GM10266 (cell line): ENCODE data around the gene KIAA1671.
A peak's percentile ranks its signal among the peaks of the same experiment; 100 is the strongest.
"Not testable (repeated sequence)": the region's sequence is repeated elsewhere in the genome, so short reads cannot be mapped to it uniquely, and the experiment has no call there.

Experiments
- DNase-seq: peaks from one replicate; pipeline ENCODE4 v3.0.0; 2012; ENCODE audit errors: extremely low spot score
- TF ChIP-seq, protein P1 (sequence below): IDR thresholded peaks from 2 replicates; pipeline ENCODE4 v1.5.1; 2012; ENCODE audit warnings: mild to moderate bottlenecking, low read depth; ENCODE audit not compliant: control insufficient read depth, insufficient read depth; ENCODE audit errors: missing control alignments

KIAA1671 gene

DNA sequence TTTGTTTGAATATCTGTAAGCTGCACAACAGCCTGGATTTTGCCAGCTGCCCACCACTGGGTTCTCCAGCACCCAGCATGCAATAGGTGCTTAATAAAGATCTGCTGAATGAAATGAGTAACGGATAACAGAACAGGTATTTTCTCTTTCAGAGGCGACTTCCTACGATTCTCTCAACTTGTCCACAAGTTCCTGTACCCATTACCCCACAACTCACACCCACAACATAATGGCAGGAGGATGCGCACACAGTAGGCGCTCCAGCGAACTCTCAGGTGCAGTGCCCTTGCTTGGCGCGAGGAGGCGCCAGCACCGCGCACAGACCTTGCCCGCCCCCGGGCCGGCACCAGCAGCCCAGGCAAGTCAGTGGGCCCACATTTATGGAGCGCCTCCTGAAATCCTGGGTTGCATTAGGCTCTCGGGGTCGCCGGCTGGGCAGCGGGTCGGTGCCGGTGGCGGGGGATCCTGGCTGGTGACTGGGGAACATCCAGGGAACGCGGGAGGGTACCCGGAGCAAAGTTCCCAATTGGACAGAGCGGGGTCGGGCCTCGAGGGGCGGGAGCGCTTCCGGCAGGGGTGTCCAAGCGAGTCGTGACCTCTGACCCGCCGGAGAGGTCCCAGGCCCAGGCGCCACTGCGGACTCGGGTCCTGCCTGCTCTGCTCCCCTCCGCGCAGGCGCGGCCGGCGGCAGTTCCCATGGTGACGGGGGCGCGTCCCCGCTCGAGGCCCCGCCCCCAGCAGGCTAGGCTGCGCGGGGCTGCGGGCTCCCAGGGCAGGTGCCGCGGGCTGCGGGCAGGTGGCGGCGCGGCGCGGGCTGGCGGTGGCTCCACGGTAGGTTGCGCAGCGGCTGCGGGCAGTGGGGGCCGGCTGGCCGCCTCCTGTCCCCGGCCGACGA is at the start of gene KIAA1671:
Gene KIAA1671, plus strand, starts transcription at position 775 of the 895 bp plus-strand sequence. CDS start 75,284 bp downstream, outside the sequence.
- peak; percentile 94 for DNase-seq

DNA sequence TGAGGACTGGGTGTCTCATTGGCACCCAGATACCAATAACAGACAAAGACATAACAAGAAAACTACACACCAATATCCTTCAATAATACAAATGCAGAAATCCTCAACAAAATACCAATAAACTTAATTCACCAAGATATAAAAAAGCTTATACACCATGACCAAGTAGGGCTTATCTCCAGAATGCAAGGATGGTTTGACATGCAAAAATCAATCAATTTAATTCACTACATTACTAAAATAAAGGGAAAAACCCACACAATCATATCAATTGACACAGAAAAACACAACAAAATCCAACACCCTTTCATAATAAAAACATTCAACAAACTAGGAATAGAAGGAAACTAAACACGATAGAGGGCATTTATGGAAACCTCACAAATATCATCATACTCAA is 46.6 kb upstream of the KIAA1671 start:
- TF ChIP-seq, protein P1, sequence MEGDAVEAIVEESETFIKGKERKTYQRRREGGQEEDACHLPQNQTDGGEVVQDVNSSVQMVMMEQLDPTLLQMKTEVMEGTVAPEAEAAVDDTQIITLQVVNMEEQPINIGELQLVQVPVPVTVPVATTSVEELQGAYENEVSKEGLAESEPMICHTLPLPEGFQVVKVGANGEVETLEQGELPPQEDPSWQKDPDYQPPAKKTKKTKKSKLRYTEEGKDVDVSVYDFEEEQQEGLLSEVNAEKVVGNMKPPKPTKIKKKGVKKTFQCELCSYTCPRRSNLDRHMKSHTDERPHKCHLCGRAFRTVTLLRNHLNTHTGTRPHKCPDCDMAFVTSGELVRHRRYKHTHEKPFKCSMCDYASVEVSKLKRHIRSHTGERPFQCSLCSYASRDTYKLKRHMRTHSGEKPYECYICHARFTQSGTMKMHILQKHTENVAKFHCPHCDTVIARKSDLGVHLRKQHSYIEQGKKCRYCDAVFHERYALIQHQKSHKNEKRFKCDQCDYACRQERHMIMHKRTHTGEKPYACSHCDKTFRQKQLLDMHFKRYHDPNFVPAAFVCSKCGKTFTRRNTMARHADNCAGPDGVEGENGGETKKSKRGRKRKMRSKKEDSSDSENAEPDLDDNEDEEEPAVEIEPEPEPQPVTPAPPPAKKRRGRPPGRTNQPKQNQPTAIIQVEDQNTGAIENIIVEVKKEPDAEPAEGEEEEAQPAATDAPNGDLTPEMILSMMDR: no peak
- DNase-seq: no peak

More for the DNA sequence above, at the start of gene KIAA1671:
- TF ChIP-seq, protein P1: peak; percentile 73

GRCh38 chr22:24907101-24907500 is 45.4 kb upstream of the KIAA1671 start:
- not testable (repeated sequence) for DNase-seq

DNA sequence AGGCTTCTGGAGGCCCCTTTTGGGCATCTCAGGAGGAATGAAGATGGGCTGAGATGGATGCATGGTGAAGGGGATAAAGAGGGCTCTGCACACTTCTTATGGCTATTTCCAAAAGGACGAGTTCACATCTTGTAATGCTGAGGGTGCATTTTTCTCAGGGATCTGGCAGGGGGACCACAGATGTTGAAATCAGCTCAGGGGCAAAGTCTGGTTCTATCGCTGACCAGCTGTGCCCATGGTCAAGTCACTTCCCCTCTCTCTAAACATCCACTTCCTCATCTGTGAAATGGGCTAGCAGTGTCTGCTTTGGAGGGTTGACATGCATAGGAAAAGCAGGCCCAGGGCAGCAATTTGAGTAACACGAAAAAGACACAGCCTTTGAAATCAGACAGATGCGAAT is 32.5 kb upstream of the KIAA1671 start:
- TF ChIP-seq, protein P1: no peak
- no peak for DNase-seq

GRCh38 chr22:24925586-24926427 is 26.7 kb upstream of the KIAA1671 start:
- TF ChIP-seq, protein P1: no peak
- no peak for DNase-seq

DNA sequence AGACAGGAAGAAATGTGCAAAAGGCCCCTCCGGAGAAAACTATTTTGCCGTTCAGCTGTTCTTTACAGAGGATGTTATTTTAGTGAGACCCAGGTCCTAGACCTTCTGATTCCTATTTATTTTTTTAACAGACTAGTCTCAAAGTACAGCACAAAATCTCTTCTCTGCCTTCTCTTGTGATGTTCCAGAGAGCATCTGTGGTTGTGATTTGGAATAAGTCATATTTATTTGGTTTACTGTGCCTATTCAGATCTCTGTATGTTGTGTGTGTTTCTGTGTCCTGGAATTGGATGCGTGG is 26.1 kb upstream of the KIAA1671 start:
- no peak for DNase-seq
- TF ChIP-seq, protein P1: no peak

GRCh38 chr22:24926849-24927579 is 25.5 kb upstream of the KIAA1671 start:
- no peak for DNase-seq
- TF ChIP-seq, protein P1: no peak
